Stimulated activated CD4-positive, alpha-beta T cell treated with anti-CD3 and anti-CD28 coated beads, Interleukin-2, amount 100 ng/mL, for 48 hours (primary cell): ENCODE results near the gene ABHD4.
"Not testable (repeated sequence)": the region's sequence is repeated elsewhere in the genome, so short reads cannot be mapped to it uniquely, and the experiment has no call there.

Experiments
- DNase-seq, 2 donors: peaks; one replicate each; pipeline ENCODE4 v3.0.0-alpha.2; 2020

ABHD4 gene, protein sequence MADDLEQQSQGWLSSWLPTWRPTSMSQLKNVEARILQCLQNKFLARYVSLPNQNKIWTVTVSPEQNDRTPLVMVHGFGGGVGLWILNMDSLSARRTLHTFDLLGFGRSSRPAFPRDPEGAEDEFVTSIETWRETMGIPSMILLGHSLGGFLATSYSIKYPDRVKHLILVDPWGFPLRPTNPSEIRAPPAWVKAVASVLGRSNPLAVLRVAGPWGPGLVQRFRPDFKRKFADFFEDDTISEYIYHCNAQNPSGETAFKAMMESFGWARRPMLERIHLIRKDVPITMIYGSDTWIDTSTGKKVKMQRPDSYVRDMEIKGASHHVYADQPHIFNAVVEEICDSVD

GRCh38 chr14:22598099-22598895, at the start of gene ABHD4:
TSS of gene ABHD4 (plus strand) at chr14:22598300. CDS start at chr14:22598307, 7 bp downstream.
- peak; percentile 48 for DNase-seq

DNA sequence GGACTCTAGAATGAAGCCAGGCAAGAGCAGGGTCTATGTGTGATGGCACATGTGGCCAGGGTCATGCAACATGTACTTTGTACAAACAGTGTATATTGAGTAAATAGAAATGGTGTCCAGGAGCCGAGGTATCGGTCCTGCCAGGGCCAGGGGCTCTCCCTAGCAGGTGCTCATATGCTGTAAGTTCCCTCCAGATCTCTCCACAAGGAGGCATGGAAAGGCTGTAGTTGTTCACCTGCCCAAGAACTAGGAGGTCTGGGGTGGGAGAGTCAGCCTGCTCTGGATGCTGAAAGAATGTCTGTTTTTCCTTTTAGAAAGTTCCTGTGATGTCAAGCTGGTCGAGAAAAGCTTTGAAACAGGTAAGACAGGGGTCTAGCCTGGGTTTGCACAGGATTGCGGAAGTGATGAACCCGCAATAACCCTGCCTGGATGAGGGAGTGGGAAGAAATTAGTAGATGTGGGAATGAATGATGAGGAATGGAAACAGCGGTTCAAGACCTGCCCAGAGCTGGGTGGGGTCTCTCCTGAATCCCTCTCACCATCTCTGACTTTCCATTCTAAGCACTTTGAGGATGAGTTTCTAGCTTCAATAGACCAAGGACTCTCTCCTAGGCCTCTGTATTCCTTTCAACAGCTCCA, 48.7 kb upstream of the ABHD4 start:
- no peak for DNase-seq

DNA sequence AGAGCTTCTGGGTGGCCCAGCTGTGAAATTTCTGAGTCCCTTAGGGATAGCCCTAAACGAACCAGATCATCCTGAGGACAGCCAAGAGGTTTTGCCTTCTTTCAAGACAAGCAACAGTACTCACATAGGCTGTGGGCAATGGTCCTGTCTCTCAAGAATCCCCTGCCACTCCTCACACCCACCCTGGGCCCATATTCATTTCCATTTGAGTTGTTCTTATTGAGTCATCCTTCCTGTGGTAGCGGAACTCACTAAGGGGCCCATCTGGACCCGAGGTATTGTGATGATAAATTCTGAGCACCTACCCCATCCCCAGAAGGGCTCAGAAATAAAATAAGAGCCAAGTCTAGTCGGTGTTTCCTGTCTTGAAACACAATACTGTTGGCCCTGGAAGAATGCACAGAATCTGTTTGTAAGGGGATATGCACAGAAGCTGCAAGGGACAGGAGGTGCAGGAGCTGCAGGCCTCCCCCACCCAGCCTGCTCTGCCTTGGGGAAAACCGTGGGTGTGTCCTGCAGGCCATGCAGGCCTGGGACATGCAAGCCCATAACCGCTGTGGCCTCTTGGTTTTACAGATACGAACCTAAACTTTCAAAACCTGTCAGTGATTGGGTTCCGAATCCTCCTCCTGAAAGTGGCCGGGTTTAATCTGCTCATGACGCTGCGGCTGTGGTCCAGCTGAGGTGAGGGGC, 48.0 kb upstream of the ABHD4 start:
- DNase-seq: peak in 1 of 2 donors; percentile 63

- peak in 1 of 2 donors; percentile 10 for DNase-seq
Measured at GRCh38 chr14:22551605-22551997, 46.5 kb upstream of the ABHD4 start.

GRCh38 chr14:22552001-22552826, 45.9 kb upstream of the ABHD4 start:
- DNase-seq: no peak

DNA sequence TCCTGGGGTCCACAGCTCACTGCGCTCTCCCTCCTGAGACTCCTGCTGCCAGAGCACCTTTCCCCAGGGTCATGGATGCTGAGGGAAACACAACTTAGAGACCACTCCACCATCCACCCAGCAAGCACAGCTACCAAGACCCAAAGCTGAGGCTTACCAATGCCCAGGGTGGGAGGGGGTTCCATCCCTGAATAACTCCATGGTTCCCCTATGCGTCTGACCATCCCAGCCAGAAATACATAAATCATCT, 45.3 kb upstream of the ABHD4 start:
- no peak for DNase-seq

GRCh38 chr14:22553445-22553844, 44.7 kb upstream of the ABHD4 start:
- no peak for DNase-seq

GRCh38 chr14:22553861-22554497, 44.1 kb upstream of the ABHD4 start:
- not testable (repeated sequence) for DNase-seq

- no peak for DNase-seq
Measured at GRCh38 chr14:22554498-22555383, 43.4 kb upstream of the ABHD4 start.

DNA sequence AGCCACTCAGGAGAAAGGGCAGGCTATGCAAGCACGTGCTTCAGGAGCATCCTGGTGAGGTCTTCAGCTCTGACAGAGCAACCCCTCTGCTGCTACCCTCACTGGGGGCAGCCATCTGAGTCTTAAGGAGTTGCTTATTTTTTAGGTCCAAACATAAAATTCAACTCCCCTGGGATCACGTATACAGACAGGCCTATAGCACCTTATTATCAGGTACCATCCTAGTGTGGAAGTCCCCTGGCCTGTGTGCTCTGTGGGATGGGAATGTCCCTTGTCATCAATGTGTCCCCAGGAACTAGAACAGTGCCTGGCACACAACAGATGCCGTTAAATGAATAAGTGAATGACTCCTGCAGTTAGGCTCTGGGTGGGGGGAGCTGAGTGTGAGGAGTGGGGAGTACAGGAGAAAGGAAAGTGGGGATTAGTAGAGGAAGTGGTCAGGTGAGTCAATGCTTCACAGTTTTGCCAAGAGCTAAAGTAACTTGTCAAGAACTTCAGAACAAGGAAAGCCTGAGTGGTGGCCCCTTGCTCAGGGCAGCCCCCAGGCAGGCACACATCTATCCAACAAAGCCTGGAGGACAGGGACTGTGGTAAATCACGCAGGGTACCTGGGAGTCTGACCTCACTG, 42.6 kb upstream of the ABHD4 start:
- no peak for DNase-seq

GRCh38 chr14:22556021-22556989, 41.8 kb upstream of the ABHD4 start:
- peak; percentile 87 to 90 for DNase-seq

DNA sequence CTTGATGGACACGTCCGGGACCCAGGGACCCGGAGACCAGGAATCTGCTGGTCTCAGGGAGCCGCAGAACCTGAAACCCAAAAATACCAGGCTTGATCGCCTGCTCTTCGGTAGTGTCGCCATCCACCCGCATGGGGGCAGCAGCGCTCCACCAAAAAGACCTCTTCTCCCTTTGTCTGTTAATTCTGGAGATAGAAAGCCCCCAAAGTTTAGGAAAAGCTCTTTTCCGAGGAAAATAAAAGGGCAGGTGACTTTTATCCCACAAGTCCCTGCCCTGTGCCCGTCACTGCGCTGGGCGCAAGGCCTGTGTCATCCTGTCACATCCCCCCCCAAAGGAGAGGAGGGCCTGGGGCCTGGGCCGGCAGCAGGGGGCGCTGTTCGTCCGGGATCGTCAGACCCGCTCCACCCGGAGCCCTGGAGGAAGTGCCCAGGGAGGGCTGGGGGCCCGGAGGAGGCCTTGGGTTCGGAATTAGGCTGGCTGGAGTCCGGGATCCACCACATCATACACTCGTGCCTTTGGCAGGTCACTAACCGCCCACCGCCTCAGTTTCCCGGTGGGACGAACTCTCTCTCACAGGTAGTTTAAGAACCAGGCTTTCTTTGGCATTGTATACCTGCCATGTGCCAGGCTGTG, 41.0 kb upstream of the ABHD4 start:
- peak; percentile 93 to 96 for DNase-seq

DNA sequence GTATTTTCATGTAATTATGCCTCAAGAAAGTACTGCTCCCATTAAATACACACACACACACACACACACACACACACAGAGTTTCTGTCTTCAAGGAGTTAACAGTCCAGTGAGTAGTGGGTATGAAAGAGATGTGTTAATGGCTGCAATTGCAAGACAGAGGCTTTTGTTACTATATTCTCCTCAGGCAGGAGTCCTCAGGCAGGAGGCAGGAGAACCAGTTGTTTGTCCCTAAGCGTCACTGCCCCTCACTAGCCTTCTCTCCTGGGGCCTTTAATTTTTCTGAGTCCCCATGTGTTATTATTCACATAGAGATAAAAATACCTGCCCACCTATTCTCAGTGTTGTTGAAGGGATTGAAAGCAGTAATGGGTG, 40.3 kb upstream of the ABHD4 start:
- DNase-seq: no peak

DNA sequence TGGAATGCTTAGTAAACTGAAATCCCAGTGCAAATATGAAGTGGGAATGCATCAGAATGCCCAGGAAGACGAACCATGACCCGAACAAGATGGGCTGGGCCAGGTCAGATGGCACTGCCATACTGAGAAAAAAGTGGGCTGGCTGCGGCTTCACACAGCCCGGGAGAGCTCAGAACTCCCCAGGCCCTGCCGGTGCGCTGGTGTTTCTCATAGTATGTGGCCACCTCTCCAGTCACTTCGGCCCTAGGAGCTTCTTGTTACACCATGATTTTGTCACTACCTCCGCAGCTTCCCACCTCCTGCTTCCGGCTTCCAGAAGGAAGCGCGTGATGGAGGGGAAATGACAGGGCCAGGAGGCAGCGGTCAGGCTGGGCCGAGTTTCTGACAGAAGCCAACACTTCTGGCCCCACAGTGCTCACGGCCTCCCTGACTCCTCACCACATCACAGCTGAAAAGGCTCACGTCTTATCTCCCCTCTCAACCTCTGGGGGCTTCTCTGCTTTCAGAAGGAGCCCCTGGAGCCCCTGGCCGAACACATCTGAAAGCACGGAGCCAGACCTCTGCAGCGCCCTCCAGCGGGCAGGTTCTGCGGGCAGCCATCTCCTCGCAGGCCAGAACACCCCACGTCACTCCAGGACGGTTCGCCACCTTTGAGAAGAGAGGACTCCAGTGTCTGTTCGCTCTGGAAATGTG, 39.7 kb upstream of the ABHD4 start:
- no peak for DNase-seq

DNA sequence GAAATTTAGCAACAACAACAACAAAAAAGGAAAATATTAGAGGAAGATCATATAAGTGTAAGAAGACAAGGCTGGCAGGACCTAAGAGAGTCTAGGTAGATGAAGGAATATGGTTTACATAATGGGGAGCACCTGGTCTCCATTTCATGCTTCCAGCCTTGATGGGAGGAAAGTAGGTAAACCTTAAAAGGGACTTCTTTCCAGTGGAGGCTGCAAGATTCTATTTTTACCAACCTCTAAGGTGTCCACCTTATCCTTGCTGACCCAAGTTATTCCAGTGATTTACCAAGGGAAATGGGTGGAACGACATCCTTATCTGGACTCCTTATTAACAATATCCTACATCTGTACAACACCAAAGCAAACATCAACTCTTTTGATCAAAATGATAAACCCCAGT, 39.1 kb upstream of the ABHD4 start:
- DNase-seq: no peak

DNA sequence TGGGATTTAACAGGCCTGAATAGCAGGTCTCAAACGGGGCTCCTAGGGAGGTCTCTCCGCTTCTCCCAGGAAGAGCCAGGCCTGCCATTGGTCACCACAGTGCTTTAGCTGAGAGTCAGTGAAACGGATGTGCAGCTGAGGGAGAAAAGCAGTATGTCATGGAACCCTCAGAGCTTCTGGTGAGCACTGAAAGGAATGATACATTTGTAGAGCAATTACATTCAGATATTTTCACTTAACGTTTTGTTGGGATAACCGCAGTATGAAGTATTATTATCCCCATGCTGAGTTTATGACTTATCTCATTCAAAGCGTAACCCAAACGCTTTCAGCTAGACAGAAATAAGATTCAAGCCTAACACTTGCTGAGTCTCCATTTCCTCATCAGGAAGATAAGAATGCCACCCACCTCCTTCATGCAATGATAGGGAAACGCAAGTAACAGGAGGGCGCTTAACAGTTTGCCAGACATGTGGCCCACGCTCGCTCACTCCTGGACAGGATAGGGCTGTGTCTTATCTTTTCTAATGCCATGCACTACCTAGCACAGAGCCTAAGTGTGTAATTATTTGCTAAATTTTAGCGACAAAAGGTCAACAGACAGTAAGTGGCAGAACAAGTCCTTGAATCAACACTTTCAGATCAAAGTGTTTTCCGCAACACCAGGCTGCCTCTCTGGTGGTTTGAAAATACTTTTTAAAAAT, 37.3 kb upstream of the ABHD4 start:
- no peak for DNase-seq

- DNase-seq: no peak
Measured at GRCh38 chr14:22561366-22561660, 36.8 kb upstream of the ABHD4 start.
